Measurements from ENCODE around the gene KSR2. TPM values are rescaled to one million over a fixed set of nuclear protein-coding genes. Genes with fewer than 3 reads are reported as not detected.
A peak's percentile ranks its signal among the peaks of the same experiment; 100 is the strongest.

Gene KSR2
- total RNA-seq, 1 donor from 2014 or later = not detected

DNA sequence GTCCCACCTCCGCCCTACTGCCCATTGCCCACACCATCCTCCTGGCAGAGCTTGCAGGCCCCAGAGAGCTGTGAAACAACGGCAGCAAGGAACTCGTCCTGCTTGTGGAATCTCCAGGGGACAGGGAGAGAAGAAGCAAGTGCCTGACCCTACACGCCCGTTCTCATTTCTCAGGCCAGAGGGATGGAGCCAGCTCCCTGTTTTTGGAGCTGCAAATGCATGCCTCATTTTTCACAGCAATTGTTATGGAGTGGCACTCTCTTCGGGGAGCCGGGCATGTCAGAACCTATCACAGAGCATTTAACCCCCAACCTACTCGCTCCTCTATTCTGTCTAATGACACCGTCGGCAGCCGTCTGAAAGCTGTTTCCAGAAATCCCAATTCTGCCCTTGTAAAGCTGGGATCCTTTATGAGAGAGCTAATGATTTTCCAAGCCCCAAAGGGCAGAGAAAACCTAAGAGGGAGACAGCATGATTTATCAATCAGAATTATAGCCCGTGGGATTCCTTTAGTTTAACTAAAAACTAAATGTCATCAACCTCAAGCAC is 385.0 kb downstream of the KSR2 start:
- no peaks in the 10 kb centered on the region for H3K9me3 ChIP-seq (replicated peaks)
- H3K27ac ChIP-seq (replicated peaks) = no peak overlapping the region
- H3K36me3 ChIP-seq = no peaks in the 10 kb centered on the region
- intact Hi-C loops (cut with micrococcal nuclease) = no loop called here
- H3K4me1 ChIP-seq = peaks cover 7% of the 10 kb centered on the region
- no peak for DNase-seq
- no peak overlapping the region for H3K4me3 ChIP-seq
- peaks cover 62% of the 10 kb centered on the region for H3K27me3 ChIP-seq (ENCODE audit: low read depth)
- TF ChIP-seq, protein P1, sequence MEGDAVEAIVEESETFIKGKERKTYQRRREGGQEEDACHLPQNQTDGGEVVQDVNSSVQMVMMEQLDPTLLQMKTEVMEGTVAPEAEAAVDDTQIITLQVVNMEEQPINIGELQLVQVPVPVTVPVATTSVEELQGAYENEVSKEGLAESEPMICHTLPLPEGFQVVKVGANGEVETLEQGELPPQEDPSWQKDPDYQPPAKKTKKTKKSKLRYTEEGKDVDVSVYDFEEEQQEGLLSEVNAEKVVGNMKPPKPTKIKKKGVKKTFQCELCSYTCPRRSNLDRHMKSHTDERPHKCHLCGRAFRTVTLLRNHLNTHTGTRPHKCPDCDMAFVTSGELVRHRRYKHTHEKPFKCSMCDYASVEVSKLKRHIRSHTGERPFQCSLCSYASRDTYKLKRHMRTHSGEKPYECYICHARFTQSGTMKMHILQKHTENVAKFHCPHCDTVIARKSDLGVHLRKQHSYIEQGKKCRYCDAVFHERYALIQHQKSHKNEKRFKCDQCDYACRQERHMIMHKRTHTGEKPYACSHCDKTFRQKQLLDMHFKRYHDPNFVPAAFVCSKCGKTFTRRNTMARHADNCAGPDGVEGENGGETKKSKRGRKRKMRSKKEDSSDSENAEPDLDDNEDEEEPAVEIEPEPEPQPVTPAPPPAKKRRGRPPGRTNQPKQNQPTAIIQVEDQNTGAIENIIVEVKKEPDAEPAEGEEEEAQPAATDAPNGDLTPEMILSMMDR (IDR thresholded peaks at IDR 0.05; ENCODE audit: borderline replicate concordance) = no peak

DNA sequence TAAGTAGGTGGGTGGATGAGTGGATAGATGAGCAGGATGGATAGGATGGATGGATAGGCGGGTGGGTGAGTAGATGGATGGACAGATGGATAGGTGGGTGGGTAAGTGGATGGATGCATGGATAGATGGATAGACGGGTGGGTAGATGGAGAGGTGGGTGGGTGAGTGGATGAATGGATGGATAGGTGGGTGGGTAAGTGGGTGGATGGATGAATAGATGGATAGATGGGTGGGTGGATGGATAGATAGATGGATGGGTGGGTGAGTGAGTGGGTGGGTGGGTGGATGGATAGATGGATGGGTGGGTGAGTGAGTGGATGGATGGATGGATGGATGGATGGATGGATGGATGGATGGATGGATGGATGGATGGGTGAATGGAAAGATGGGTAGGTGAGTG is 385.7 kb downstream of the KSR2 start:
- Histone ChIP-seq H3K27ac (replicated peaks) (no peak overlapping the region), H3K27me3 (ENCODE audit: low read depth) (peaks cover 62% of the 10 kb centered on the region), H3K4me3 (no peak overlapping the region), H3K9me3 (replicated peaks) (no peaks in the 10 kb centered on the region), H3K4me1 (peaks cover 7% of the 10 kb centered on the region), H3K36me3 (no peaks in the 10 kb centered on the region)
- TF ChIP-seq, protein P1 (IDR thresholded peaks at IDR 0.05; ENCODE audit: borderline replicate concordance) = no peak
- no peak for DNase-seq
- intact Hi-C loops (cut with micrococcal nuclease) = no loop called here

DNA sequence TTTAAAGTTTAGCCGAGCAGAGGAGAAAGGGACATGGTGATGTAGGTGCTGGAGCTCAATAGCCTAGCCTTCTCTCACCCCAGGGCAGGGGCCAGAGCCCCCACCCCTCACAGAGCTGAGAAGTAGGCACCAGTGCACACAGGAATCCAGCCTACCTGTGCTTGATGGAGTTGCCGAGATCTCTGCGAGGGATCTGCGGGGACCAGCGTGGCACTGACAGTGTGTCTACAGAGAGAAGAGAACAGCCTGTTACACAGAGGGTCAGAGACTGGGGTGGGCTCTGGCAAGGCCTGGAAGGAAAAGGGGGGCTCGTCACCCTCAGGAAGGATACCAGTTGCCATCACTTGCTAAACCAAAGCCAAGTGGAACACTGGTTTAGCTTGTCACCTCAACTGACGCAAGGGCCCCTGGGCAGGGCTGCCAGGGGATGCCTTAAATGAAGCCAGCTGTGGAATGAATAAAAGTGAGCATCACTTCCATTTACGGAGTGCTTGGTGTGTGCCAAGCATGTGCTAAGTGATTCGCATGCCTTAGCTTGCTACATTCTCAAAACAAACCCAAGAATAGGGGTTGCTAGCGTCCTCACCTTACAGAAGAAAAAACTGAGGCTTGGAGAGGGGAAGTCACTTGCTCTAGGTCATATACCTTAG is 386.5 kb downstream of the KSR2 start:
- Histone ChIP-seq H3K27me3 (ENCODE audit: low read depth) (peaks cover 59% of the 10 kb centered on the region), H3K4me3 (no peak overlapping the region), H3K4me1 (peaks cover 7% of the 10 kb centered on the region), H3K9me3 (replicated peaks) (no peaks in the 10 kb centered on the region), H3K36me3 (no peaks in the 10 kb centered on the region), H3K27ac (replicated peaks) (no peak overlapping the region)
- intact Hi-C loops (cut with micrococcal nuclease) = no loop called here
- TF ChIP-seq, protein P1 (IDR thresholded peaks at IDR 0.05; ENCODE audit: borderline replicate concordance) = no peak
- no peak for DNase-seq

DNA sequence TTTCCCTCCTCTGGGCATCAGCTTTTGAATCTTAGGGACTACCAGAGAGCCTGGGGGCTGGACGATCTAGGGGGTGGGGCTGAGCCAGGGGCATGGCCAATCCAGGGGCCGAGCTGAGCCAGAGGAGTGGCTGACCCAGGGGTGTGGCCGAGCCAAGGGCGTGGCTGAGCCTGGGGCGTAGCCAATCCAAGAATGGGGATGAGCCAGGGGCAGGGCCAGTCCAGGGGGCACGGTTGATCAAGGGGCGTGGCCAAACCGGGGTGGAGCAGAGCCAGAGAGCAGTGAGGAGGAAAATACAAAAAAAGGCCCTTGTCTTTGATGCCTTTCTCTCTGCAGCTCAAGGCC is 388.1 kb downstream of the KSR2 start:
- H3K27ac ChIP-seq (replicated peaks) = no peak overlapping the region
- H3K36me3 ChIP-seq = no peaks in the 10 kb centered on the region
- TF ChIP-seq, protein P1 (IDR thresholded peaks at IDR 0.05; ENCODE audit: borderline replicate concordance) = no peak
- peak; percentile 33 for DNase-seq
- intact Hi-C loops (cut with micrococcal nuclease) = no loop called here
- H3K4me3 ChIP-seq = no peak overlapping the region
- no peaks in the 10 kb centered on the region for H3K9me3 ChIP-seq (replicated peaks)
- H3K27me3 ChIP-seq (ENCODE audit: low read depth) = peaks cover 43% of the 10 kb centered on the region
- peaks cover 7% of the 10 kb centered on the region for H3K4me1 ChIP-seq

DNA sequence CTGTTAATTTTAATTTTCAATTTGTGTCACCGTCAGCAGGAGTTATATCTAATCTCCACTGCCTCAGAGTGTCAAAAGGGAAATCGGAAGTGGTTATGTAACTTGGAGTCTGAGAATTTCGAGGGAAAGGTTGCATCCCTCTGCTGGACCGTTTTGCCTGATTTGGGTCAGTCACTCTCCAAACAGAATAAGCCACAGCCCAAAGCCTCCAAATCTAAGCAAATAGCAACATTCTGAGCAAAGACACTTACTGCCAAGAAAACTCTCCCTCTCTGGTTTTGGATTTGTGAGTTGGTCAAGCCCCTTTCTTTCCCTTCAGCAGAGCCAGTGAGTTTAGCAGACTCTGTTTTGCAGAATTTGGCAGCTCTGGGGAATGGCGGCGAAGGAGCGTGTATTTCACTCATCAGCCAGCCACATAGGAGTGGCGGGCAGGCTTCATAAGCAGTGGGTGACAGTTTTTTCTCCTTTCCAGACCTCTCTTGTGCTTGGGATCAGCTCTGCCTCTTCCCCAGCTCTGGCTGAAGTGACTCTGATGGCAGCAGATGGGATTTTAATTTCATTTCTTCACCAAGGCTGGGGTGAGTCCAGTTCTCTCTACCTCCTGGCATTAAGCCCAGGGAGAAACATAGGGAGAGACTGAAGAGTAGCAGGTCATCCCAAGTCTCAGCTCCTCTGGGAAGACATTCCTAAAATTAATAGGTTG is 388.6 kb downstream of the KSR2 start:
- no peak for DNase-seq
- TF ChIP-seq, protein P1 (IDR thresholded peaks at IDR 0.05; ENCODE audit: borderline replicate concordance) = no peak
- intact Hi-C loops (cut with micrococcal nuclease) = no loop called here
- Histone ChIP-seq H3K4me3 (no peak overlapping the region), H3K27me3 (ENCODE audit: low read depth) (peaks cover 38% of the 10 kb centered on the region), H3K36me3 (no peaks in the 10 kb centered on the region), H3K9me3 (replicated peaks) (no peaks in the 10 kb centered on the region), H3K27ac (replicated peaks) (no peak overlapping the region), H3K4me1 (peaks cover 7% of the 10 kb centered on the region)
